Fibroblast of the aortic adventitia (primary cell): ENCODE results near the gene RGP1. TPM values are rescaled to one million over a fixed set of nuclear protein-coding genes. Genes with fewer than 3 reads are reported as not detected.

Experiments used
- DNase-seq: peaks from one replicate; pipeline ENCODE4 v3.0.0-alpha.2; 2010; ENCODE audit warnings: low read depth
- H3K4me3 ChIP-seq: 2 replicates; pipeline ENCODE4 v1.5.1; 2011; ENCODE audit warnings: low read depth, mild to moderate bottlenecking, control low read depth, low read length, moderate library complexity
- total RNA-seq: library from RNA; depleted of rRNA; stranded (reverse); fragments of >200 nt; gene quantifications from 2 replicates; pipeline ENCODE4 v1.2.3, GENCODE V29; 2012; ENCODE audit warnings: low replicate concordance
- TF ChIP-seq, protein P1 (sequence below): IDR thresholded peaks from 2 replicates; pipeline ENCODE4 v1.5.1; 2011; ENCODE audit warnings: mild to moderate bottlenecking, low read length, control low read depth, inconsistent platforms; ENCODE audit not compliant: insufficient read depth

Gene RGP1
- total RNA-seq, 1 donor = 16.0 TPM

DNA sequence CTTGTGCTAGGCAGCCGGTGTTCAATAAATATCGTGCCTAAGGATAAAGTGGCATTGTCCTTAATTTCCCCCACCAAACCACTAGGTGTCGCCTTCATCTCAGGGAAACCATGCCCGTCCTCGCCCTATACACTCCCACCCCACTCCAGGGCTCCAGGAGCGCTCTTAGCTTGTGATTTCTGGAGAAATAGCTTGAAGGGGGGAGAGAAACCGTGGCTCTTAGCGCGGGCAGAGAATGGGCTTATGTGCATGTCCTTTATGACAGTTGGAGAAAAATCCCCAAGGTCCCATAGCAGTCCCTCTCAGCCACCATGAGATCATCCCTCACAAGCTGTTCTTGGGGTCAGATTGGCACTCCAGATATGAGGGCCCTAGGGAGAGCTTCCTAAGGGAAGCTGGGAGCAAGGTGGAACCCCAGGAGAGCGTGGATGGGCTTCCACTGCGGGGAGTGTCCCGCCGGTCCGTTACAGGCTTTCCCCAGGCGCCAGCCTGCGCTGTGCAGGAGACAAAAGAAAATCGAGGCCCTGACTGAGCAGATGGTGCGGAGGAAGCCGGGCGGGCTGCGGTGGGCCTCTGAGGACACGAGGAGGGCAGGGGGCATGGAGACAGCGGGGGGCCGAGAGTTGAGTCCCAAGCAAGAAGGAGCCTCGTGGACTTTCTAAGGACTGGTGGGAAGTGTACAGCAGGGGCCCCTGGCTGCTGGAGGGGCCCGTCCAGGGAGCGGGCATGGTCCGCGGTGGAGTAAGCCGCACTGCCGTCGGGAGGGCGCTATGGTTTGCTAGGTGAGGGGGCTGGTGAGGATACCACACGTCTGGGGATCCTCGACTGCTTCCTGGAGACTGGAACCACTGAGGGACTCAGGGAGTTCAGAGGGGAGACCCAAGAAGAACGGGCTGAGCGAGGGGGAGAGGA is 41.6 kb downstream of the RGP1 start:
- TF ChIP-seq, protein P1, sequence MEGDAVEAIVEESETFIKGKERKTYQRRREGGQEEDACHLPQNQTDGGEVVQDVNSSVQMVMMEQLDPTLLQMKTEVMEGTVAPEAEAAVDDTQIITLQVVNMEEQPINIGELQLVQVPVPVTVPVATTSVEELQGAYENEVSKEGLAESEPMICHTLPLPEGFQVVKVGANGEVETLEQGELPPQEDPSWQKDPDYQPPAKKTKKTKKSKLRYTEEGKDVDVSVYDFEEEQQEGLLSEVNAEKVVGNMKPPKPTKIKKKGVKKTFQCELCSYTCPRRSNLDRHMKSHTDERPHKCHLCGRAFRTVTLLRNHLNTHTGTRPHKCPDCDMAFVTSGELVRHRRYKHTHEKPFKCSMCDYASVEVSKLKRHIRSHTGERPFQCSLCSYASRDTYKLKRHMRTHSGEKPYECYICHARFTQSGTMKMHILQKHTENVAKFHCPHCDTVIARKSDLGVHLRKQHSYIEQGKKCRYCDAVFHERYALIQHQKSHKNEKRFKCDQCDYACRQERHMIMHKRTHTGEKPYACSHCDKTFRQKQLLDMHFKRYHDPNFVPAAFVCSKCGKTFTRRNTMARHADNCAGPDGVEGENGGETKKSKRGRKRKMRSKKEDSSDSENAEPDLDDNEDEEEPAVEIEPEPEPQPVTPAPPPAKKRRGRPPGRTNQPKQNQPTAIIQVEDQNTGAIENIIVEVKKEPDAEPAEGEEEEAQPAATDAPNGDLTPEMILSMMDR = peak; percentile 87
- DNase-seq = peak; percentile 91
- H3K4me3 ChIP-seq = peak overlapping the region; percentile 47

DNA sequence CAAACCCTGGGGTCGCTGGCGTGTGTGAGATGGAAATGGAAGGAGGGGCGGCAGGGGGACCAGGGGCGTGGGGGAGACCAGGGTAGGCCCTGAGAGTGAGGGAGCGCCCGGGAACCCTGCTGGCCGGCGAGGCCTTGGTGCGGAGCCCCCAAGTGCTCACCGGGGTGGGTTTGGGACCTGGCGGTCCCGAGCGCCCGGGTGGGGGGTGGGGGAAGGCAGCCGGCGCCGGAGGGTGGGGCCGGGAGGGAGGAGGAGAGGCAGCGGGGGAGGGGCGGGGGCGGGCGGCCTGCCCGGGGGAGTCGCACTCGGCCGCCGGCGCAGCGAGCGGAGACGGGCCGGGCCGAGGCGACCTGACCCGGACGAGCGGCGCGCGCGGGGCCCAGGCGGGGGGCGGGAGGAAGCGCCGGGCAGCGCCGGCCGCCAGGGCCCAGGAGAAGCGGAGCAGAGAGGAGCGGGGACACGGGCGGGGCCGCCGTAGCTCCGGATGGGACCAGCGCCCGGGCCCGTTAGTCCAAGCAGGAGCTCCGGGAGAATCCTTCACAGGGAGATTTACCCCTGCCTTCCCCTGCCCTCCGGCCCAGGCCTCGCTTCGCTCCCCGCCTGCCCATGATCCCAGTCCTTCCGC is 42.3 kb downstream of the RGP1 start, which contains the start of gene NPR2:
NPR2 (plus strand) TSS at position 295 of the 625 bp plus-strand sequence. CDS start 818 bp downstream, outside the sequence.
- H3K4me3 ChIP-seq = peak within 1 kb of the TSS; percentile 74
- no peak for DNase-seq
- TF ChIP-seq, protein P1 = no peak

DNA sequence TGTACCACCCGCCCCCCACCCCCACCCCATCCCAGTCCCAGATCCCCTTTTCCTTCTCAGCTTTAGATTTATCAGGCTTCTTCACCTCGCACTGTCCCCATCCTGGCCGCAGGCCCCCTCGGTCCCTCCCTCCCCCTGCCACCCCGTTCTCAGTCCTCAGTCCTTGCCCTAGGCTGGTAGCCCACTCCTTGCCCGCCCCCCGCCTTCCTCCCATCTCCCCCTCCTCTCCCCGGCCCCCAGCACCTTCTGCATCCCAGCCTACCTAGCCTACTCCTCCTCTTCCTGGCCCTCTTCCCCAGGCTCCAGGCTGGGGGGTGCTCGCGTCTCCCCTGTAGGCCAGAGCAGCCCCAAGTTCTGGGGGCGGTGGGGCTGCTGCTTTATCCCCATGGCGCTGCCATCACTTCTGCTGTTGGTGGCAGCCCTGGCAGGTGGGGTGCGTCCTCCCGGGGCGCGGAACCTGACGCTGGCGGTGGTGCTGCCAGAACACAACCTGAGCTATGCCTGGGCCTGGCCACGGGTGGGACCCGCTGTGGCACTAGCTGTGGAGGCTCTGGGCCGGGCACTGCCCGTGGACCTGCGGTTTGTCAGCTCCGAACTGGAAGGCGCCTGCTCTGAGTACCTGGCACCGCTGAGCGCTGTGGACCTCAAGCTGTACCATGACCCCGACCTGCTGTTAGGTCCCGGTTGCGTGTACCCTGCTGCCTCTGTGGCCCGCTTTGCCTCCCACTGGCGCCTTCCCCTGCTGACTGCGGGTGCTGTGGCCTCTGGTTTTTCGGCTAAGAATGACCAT is 43.1 kb downstream of the RGP1 start:
- no peak for DNase-seq
- TF ChIP-seq, protein P1 = no peak
- H3K4me3 ChIP-seq = peak overlapping the region; percentile 74

DNA sequence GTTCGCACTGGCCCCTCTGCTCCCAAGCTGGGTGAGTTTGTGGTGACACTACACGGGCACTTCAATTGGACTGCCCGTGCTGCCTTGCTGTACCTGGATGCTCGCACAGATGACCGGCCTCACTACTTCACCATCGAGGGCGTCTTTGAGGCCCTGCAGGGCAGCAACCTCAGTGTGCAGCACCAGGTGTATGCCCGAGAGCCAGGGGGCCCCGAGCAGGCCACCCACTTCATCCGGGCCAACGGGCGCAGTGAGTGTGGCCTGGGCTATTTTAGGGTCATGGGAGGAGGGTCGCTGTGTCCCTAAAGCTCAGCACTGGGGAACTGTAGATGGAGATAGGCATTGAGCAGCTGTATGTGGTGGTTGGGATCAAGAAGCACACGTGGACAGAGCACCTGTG is 43.7 kb downstream of the RGP1 start:
- DNase-seq = no peak
- TF ChIP-seq, protein P1 = no peak
- peak overlapping the region; percentile 74 for H3K4me3 ChIP-seq

DNA sequence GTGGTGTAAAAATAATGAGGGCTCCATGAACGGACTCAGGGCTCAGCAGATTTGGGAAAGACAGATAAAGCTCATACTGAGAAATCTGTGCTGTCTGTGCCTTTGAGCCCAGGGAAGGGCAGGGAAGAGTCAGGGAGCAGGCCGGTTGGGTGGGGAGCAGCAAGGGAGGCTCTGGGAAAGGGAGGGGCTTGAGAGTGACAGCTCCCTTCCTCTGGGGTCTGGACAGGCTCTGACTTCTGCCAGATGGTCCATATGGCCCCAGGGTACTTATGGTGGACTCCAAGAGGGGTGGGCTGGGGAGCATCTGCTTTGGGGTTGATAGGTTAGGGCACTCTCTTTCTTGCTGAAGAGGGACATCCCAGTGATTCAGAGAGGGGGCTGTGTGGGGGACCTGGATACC is 44.4 kb downstream of the RGP1 start:
- no peak for DNase-seq
- H3K4me3 ChIP-seq = peak overlapping the region; percentile 74
- TF ChIP-seq, protein P1 = no peak

DNA sequence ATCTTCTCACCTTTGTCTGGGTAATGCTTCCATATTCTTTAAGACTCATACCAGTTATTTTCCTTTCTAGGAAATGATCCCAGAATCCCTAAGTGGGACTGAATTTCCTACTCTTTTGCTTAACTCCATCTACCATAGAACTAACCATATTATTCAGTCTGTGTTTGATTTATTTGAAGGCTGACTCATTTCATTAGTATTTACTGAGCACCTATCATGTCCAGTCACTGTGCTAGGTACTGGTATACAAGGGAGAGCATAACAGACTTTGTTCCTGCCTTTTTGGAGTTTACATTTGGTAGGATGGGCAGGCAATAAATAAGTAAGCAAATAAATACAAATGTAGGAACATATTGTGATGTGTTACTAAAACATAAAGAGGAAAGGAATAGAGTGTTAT is 46.6 kb downstream of the RGP1 start:
- DNase-seq = no peak
- TF ChIP-seq, protein P1 = no peak
- no peak overlapping the region for H3K4me3 ChIP-seq
